ENCODE data around the gene SLC20A1.
"Not testable (repeated sequence)": the region's sequence is repeated elsewhere in the genome, so short reads cannot be mapped to it uniquely, and the experiment has no call there.

SLC20A1 gene

DNA sequence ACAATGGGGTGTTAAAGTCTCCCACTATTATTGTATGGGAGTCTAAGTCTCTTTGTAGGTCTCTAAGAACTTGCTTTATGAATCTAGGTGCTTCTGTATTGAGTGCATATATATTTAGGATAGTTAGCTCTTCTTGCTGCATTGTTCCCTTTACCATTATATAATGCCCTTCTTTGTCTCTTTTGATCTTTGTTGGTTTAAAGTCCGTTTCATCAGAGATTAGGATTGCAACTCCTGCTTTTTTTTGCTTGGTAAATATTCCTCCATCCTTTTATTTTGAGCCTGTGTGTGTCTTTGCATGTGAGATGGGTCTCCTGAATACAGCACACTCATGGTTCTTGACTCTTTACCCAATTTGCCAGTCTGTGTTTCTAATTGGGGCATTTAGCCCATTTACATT is 33.5 kb upstream of the SLC20A1 start:
- not testable (repeated sequence) for DNase-seq; H3K36me3 ChIP-seq (replicated peaks; ENCODE audit: insufficient read depth, low read length); H3K9me2 ChIP-seq (replicated peaks; ENCODE audit: insufficient read depth, low read length); H3K27ac ChIP-seq (ENCODE audit: low read length); H3K9ac ChIP-seq (ENCODE audit: low read length); H4K20me1 ChIP-seq (ENCODE audit: insufficient read depth, low read length); H2AFZ ChIP-seq (ENCODE audit: low read length); H3K27me3 ChIP-seq (replicated peaks; ENCODE audit: insufficient read depth, low read length); H3K4me3 ChIP-seq (ENCODE audit: low read length); H3K9me3 ChIP-seq (replicated peaks; ENCODE audit: insufficient read depth, low read length); H3F3A ChIP-seq (ENCODE audit: insufficient read depth, low read length); H3K79me2 ChIP-seq (ENCODE audit: low read length); H3K4me2 ChIP-seq (ENCODE audit: low read depth, low read length); H3K4me1 ChIP-seq (ENCODE audit: low read length)

DNA sequence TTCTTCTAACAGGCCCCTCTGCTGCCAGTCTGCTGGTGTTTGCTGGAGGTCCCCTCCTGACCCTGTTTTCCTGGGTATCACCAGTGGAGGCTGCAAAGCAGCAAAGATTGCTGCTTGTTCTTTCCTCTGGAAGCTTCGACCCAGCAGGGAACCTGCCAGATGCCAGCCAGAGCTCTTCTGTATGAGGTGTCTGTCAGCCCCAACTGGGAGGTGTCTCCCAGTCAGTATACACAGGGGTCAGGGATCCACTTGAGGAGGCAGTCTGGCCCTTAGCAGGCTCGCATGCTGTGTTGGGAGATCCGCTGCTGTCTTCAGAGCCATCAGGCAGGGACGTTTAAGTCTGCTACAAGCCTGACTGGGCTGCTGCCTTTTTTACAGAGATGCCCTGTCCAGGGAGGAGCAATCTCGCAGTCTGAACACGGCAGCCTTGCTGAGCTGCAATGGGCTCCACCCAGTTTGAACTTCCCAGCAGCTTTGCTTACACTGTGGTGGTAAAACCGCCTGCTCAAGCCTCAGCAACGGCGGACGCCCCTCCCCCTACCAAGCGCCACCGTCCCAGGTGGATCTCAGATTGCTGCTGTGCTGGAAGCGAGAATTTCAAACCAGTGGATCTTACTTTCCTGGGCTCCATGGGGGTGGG is 31.4 kb upstream of the SLC20A1 start:
- Histone ChIP-seq H3K27ac (ENCODE audit: low read length) (no peak overlapping the region), H3K36me3 (replicated peaks; ENCODE audit: insufficient read depth, low read length) (no peaks in the 10 kb centered on the region), H3K4me2 (ENCODE audit: low read depth, low read length) (no peak overlapping the region), H3K9ac (ENCODE audit: low read length) (no peak overlapping the region), H4K20me1 (ENCODE audit: insufficient read depth, low read length) (no peaks in the 10 kb centered on the region), H3K9me3 (replicated peaks; ENCODE audit: insufficient read depth, low read length) (no peaks in the 10 kb centered on the region), H3K9me2 (replicated peaks; ENCODE audit: insufficient read depth, low read length) (no peaks in the 10 kb centered on the region), H3K4me3 (ENCODE audit: low read length) (no peak overlapping the region), H3F3A (ENCODE audit: insufficient read depth, low read length) (no peaks in the 10 kb centered on the region), H3K27me3 (replicated peaks; ENCODE audit: insufficient read depth, low read length) (no peaks in the 10 kb centered on the region), H3K4me1 (ENCODE audit: low read length) (no peaks in the 10 kb centered on the region), H3K79me2 (ENCODE audit: low read length) (no peaks in the 10 kb centered on the region), H2AFZ (ENCODE audit: low read length) (no peak overlapping the region)
- TF ChIP-seq EZH2 (optimal IDR thresholded peaks at IDR 0.05; ENCODE audit: low read depth, low read length) (no peak), EZH2phosphoT487 (IDR thresholded peaks at IDR 0.05; ENCODE audit: low read length) (no peak)
- TF ChIP-seq, protein P1, sequence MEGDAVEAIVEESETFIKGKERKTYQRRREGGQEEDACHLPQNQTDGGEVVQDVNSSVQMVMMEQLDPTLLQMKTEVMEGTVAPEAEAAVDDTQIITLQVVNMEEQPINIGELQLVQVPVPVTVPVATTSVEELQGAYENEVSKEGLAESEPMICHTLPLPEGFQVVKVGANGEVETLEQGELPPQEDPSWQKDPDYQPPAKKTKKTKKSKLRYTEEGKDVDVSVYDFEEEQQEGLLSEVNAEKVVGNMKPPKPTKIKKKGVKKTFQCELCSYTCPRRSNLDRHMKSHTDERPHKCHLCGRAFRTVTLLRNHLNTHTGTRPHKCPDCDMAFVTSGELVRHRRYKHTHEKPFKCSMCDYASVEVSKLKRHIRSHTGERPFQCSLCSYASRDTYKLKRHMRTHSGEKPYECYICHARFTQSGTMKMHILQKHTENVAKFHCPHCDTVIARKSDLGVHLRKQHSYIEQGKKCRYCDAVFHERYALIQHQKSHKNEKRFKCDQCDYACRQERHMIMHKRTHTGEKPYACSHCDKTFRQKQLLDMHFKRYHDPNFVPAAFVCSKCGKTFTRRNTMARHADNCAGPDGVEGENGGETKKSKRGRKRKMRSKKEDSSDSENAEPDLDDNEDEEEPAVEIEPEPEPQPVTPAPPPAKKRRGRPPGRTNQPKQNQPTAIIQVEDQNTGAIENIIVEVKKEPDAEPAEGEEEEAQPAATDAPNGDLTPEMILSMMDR (IDR thresholded peaks at IDR 0.05; ENCODE audit: low read length), result no peak
- no peak for DNase-seq

DNA sequence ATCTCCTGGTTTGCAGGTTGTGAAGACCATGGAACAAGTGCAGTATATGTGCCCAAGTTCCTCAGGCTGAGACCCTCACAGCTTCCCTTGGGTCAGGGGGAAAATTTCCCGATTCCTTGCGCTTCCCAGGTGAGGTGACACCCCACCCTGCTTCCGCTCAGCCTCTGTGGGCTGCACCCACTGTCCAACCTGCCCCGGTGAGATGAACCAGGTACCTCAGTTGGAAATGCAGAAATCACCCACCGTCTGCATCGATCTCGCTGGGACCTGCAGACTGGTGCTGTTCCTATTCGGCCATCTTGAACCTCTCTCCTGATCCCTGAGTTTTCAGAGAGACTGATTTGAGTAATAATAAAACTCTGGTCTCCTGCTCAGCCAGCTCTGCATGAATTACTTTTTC is 30.7 kb upstream of the SLC20A1 start:
- Histone ChIP-seq H3K27me3 (replicated peaks; ENCODE audit: insufficient read depth, low read length) (no peaks in the 10 kb centered on the region), H3K9me2 (replicated peaks; ENCODE audit: insufficient read depth, low read length) (no peaks in the 10 kb centered on the region), H4K20me1 (ENCODE audit: insufficient read depth, low read length) (no peaks in the 10 kb centered on the region), H3K79me2 (ENCODE audit: low read length) (no peaks in the 10 kb centered on the region), H3K4me2 (ENCODE audit: low read depth, low read length) (no peak overlapping the region), H2AFZ (ENCODE audit: low read length) (no peak overlapping the region), H3K4me1 (ENCODE audit: low read length) (no peaks in the 10 kb centered on the region), H3K9ac (ENCODE audit: low read length) (no peak overlapping the region), H3F3A (ENCODE audit: insufficient read depth, low read length) (no peaks in the 10 kb centered on the region), H3K36me3 (replicated peaks; ENCODE audit: insufficient read depth, low read length) (no peaks in the 10 kb centered on the region), H3K27ac (ENCODE audit: low read length) (no peak overlapping the region), H3K4me3 (ENCODE audit: low read length) (no peak overlapping the region), H3K9me3 (replicated peaks; ENCODE audit: insufficient read depth, low read length) (no peaks in the 10 kb centered on the region)
- DNase-seq, result no peak
- TF ChIP-seq EZH2phosphoT487 (IDR thresholded peaks at IDR 0.05; ENCODE audit: low read length), result no peak
- TF ChIP-seq, protein P1 (IDR thresholded peaks at IDR 0.05; ENCODE audit: low read length), result no peak
- TF ChIP-seq EZH2 (optimal IDR thresholded peaks at IDR 0.05; ENCODE audit: low read depth, low read length), result no peak

DNA sequence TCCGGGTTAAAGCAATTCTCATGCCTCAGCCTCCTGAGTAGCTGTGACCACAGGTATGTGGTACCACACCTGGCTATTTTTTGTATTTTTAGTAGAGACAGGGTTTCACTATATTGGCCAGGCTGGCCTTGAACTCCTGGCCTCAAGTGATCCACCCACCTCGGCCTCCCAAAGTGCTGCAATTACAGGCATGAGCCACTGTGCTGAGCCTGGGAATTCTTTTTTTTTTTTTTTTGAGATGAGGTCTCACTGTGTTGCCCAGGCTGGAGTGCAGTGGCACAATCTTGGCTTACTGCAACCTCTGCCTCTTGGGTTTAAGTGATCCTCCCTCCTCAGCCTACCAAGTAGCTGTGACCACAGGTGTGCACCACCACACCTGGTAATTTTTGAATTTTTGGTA is 29.9 kb upstream of the SLC20A1 start:
- not testable (repeated sequence) for H3K4me1 ChIP-seq (ENCODE audit: low read length); H3K4me3 ChIP-seq (ENCODE audit: low read length); H3K9ac ChIP-seq (ENCODE audit: low read length); H3K36me3 ChIP-seq (replicated peaks; ENCODE audit: insufficient read depth, low read length); DNase-seq; H3K79me2 ChIP-seq (ENCODE audit: low read length); H3K27ac ChIP-seq (ENCODE audit: low read length); H3K9me2 ChIP-seq (replicated peaks; ENCODE audit: insufficient read depth, low read length); H3K27me3 ChIP-seq (replicated peaks; ENCODE audit: insufficient read depth, low read length); H4K20me1 ChIP-seq (ENCODE audit: insufficient read depth, low read length); H3K9me3 ChIP-seq (replicated peaks; ENCODE audit: insufficient read depth, low read length); H3F3A ChIP-seq (ENCODE audit: insufficient read depth, low read length); H2AFZ ChIP-seq (ENCODE audit: low read length); H3K4me2 ChIP-seq (ENCODE audit: low read depth, low read length)
